Keratinocyte (primary cell): ENCODE results near the gene MYH10.

ENCODE experiments used
- EZH2 ChIP-seq: IDR thresholded peaks from one replicate; pipeline ENCODE4 v1.6.1; 2012; ENCODE audit warnings: inconsistent platforms, mild to moderate bottlenecking, low read length, moderate library complexity
- TF ChIP-seq, protein P1 (sequence below), 3 experiments: IDR thresholded peaks in 1 of 3; conservative IDR thresholded peaks in 1 of 3; optimal IDR thresholded peaks in 1 of 3; 2 replicates in 2 of 3; 3 replicates in 1 of 3; pipeline versions ENCODE3 to v1.5.1; 2011; ENCODE audit warnings: low read length in 3 of 3, mild to moderate bottlenecking in 3 of 3, moderate library complexity in 2 of 3, control low read depth in 1 of 3, inconsistent platforms in 1 of 3; ENCODE audit not compliant: insufficient read depth in 2 of 3; ENCODE audit errors: extremely low read depth in 1 of 3

DNA sequence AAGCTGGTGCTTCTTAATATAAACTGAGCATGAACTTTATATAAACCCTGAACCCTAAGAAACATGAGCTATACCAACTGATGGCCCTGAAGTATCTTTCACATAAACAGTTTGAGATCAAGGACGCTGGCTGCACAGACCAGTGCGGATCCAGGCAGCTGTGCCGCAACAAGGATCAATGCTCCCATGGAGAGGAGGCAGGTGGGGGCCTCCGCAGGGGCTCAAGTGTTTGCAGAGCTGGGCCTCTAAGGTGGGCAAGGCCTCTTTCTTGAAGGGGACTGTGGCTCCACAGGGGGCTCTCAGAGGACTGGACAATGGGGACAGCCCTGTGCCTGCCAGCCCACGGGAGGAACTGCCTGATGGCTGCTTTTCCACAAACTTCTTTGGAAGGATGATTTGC is 148.8 kb downstream of the MYH10 start:
- TF ChIP-seq, protein P1, sequence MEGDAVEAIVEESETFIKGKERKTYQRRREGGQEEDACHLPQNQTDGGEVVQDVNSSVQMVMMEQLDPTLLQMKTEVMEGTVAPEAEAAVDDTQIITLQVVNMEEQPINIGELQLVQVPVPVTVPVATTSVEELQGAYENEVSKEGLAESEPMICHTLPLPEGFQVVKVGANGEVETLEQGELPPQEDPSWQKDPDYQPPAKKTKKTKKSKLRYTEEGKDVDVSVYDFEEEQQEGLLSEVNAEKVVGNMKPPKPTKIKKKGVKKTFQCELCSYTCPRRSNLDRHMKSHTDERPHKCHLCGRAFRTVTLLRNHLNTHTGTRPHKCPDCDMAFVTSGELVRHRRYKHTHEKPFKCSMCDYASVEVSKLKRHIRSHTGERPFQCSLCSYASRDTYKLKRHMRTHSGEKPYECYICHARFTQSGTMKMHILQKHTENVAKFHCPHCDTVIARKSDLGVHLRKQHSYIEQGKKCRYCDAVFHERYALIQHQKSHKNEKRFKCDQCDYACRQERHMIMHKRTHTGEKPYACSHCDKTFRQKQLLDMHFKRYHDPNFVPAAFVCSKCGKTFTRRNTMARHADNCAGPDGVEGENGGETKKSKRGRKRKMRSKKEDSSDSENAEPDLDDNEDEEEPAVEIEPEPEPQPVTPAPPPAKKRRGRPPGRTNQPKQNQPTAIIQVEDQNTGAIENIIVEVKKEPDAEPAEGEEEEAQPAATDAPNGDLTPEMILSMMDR (optimal IDR thresholded peaks at IDR 0.05 in 1 of 3, IDR thresholded peaks at IDR 0.05 in 1 of 3, conservative IDR thresholded peaks at IDR 0.05 in 1 of 3; ENCODE audit: extremely low read depth in 1 of 3, insufficient read depth in 2 of 3, low read length in 3 of 3): no peak
- TF ChIP-seq EZH2: no peak
